MCF 10A (cell line): Measurements from ENCODE around the gene LPP. TPM values are rescaled to one million over a fixed set of nuclear protein-coding genes. Genes with fewer than 3 reads are reported as not detected.

Experiments
- BruUV-seq: library from RNA; stranded (reverse); fragments of 400-500 nt; replicated peaks from 2 replicates; lab custom pipeline; 2021; lab: Mats Ljungman, UMichigan
- CTCF ChIA-PET: fragments of 300-600 bp; sonication (Branson Sonifier 250); formaldehyde crosslinking; extraction: SDS; loops from one replicate; lab custom pipeline; 2021; ENCODE audit warnings: antibody characterized with exemption, inconsistent platforms; lab: Yijun Ruan, JAX
- POLR2A ChIA-PET: fragments of 300-600, 350-650 bp; sonication (Branson Sonifier 250); formaldehyde crosslinking; extraction: SDS; loops from one replicate; lab custom pipeline; 2020; ENCODE audit warnings: antibody characterized with exemption, inconsistent platforms; lab: Yijun Ruan, JAX
- DNase-seq: peaks from one replicate; pipeline ENCODE4 v3.0.0-alpha.2; 2018; ENCODE audit not compliant: unreplicated experiment
- H3K27ac Mint-ChIP-seq: one replicate; pipeline ENCODE4 v1.8.0; 2022; ENCODE audit warnings: mild to moderate bottlenecking, low read depth, mixed read lengths; ENCODE audit not compliant: unreplicated experiment
- H3K27me3 Mint-ChIP-seq: one replicate; pipeline ENCODE4 v1.8.0; 2022; ENCODE audit warnings: mixed read lengths; ENCODE audit not compliant: insufficient read depth, unreplicated experiment
- H3K36me3 Mint-ChIP-seq: one replicate; pipeline ENCODE4 v1.8.0; 2022; ENCODE audit warnings: mild to moderate bottlenecking, moderate library complexity, mixed read lengths; ENCODE audit not compliant: insufficient read depth, unreplicated experiment
- H3K4me1 Mint-ChIP-seq: one replicate; pipeline ENCODE4 v1.8.0; 2022; ENCODE audit warnings: mixed read lengths; ENCODE audit not compliant: insufficient read depth, unreplicated experiment
- H3K4me3 Mint-ChIP-seq: one replicate; pipeline ENCODE4 v1.8.0; 2022; ENCODE audit warnings: mild to moderate bottlenecking, moderate library complexity, mixed read lengths; ENCODE audit not compliant: unreplicated experiment
- H3K9me3 Mint-ChIP-seq: one replicate; pipeline ENCODE4 v1.8.0; 2022; ENCODE audit warnings: mixed read lengths; ENCODE audit not compliant: unreplicated experiment
- CTCF ChIP-seq: fragments of 200-600 bp; IDR thresholded peaks from one replicate; pipeline ENCODE4 v1.8.0; 2022; ENCODE audit warnings: antibody characterized with exemption, mild to moderate bottlenecking; ENCODE audit not compliant: unreplicated experiment
- intact Hi-C: fragments of 100-400 bp; cut with micrococcal nuclease; formaldehyde crosslinking; loops from 2 replicates; pipeline ENCODE4 v1.14.1; 2022
- total RNA-seq: library from RNA; stranded (reverse); gene quantifications from 2 replicates; pipeline ENCODE4 v1.2.3, GENCODE V29; 2022

Gene LPP
- total RNA-seq, 1 experiment from 2014 or later = 117 TPM

GRCh38 chr3:188507244-188507720 is 353.3 kb downstream of the LPP start:
- DNase-seq = peak; percentile 59
- BruUV-seq = no TSS peak
- ChIA-PET POLR2A (interaction anchor here (0.6 kb wide), 2 partner anchors 123 to 452 kb away, joined by 3 to 4 read pairs; no protein-coding TSS in a partner anchor), CTCF (no interaction called here)
- Mint-ChIP-seq H3K4me3 (no peak overlapping the region), H3K4me1 (peaks cover 16% of the 10 kb centered on the region), H3K27ac (no peak overlapping the region), H3K27me3 (no peaks in the 10 kb centered on the region), H3K9me3 (peaks cover 26% of the 10 kb centered on the region), H3K36me3 (no peaks in the 10 kb centered on the region)
- TF ChIP-seq CTCF = no peak
- intact Hi-C loops = no loop called here

- Mint-ChIP-seq H3K27me3 (no peaks in the 10 kb centered on the region), H3K9me3 (peaks cover 23% of the 10 kb centered on the region), H3K4me3 (no peak overlapping the region), H3K36me3 (no peaks in the 10 kb centered on the region), H3K4me1 (peaks cover 16% of the 10 kb centered on the region), H3K27ac (no peak overlapping the region)
- POLR2A ChIA-PET = no interaction called here
- no peak for DNase-seq
- no peak for TF ChIP-seq CTCF
- CTCF ChIA-PET = no interaction called here
- no TSS peak for BruUV-seq
- intact Hi-C loops = no loop called here
These were observed 354.5 kb downstream of the LPP start for GRCh38 chr3:188508454-188508853.

- BruUV-seq = no TSS peak
- no peaks in the 10 kb centered on the region for H3K27me3 Mint-ChIP-seq
- H3K27ac Mint-ChIP-seq = no peak overlapping the region
- no peaks in the 10 kb centered on the region for H3K36me3 Mint-ChIP-seq
- no peak for TF ChIP-seq CTCF
- DNase-seq = no peak
- POLR2A ChIA-PET = no interaction called here
- CTCF ChIA-PET = interaction anchor here (0.7 kb wide), 1 partner anchor 445 kb away, joined by 6 read pairs; no protein-coding TSS in a partner anchor
- peaks cover 16% of the 10 kb centered on the region for H3K9me3 Mint-ChIP-seq
- H3K4me1 Mint-ChIP-seq = peaks cover 16% of the 10 kb centered on the region
- intact Hi-C loops = no loop called here
- no peak overlapping the region for H3K4me3 Mint-ChIP-seq
These were observed 355.4 kb downstream of the LPP start for GRCh38 chr3:188509316-188509715.

- H3K27ac Mint-ChIP-seq = peak overlapping the region; percentile 7
- peaks cover 8% of the 10 kb centered on the region for H3K9me3 Mint-ChIP-seq
- peaks cover 5% of the 10 kb centered on the region for H3K36me3 Mint-ChIP-seq
- CTCF ChIA-PET = interaction anchor here (0.6 kb wide), 1 partner anchor 141 kb away, joined by 3 read pairs; no protein-coding TSS in a partner anchor
- no peak for TF ChIP-seq CTCF
- no peaks in the 10 kb centered on the region for H3K27me3 Mint-ChIP-seq
- DNase-seq = peak; percentile 82
- H3K4me1 Mint-ChIP-seq = peaks cover 16% of the 10 kb centered on the region
- intact Hi-C loops = no loop called here
- H3K4me3 Mint-ChIP-seq = no peak overlapping the region
- no TSS peak for BruUV-seq
- POLR2A ChIA-PET = interaction anchor here (0.6 to 1.1 kb wide), 3 partner anchors 20 to 765 kb away, joined by 3 to 4 read pairs (median 3); no protein-coding TSS in a partner anchor
These were observed 356.4 kb downstream of the LPP start for GRCh38 chr3:188510366-188510765.
